GM10266 (cell line): ENCODE data around the gene PTGIR.

Experiments
- DNase-seq: peaks from one replicate; pipeline ENCODE4 v3.0.0; 2012; ENCODE audit errors: extremely low spot score
- CTCF ChIP-seq: IDR thresholded peaks from 2 replicates; pipeline ENCODE4 v1.5.1; 2012; ENCODE audit warnings: mild to moderate bottlenecking, low read depth; ENCODE audit not compliant: control insufficient read depth, insufficient read depth; ENCODE audit errors: missing control alignments

The PTGIR gene

GRCh38 chr19:46608581-46609345 lies 16.1 kb downstream of the PTGIR start:
- TF ChIP-seq CTCF = no peak
- DNase-seq = no peak

- TF ChIP-seq CTCF = no peak
- peak; percentile 2 for DNase-seq
Observed at GRCh38 chr19:46608178-46608577, 16.7 kb downstream of the PTGIR start.

GRCh38 chr19:46607448-46607841 lies 17.4 kb downstream of the PTGIR start:
- no peak for DNase-seq
- no peak for TF ChIP-seq CTCF

GRCh38 chr19:46606681-46607447 lies 18.0 kb downstream of the PTGIR start:
- no peak for DNase-seq
- no peak for TF ChIP-seq CTCF

DNA sequence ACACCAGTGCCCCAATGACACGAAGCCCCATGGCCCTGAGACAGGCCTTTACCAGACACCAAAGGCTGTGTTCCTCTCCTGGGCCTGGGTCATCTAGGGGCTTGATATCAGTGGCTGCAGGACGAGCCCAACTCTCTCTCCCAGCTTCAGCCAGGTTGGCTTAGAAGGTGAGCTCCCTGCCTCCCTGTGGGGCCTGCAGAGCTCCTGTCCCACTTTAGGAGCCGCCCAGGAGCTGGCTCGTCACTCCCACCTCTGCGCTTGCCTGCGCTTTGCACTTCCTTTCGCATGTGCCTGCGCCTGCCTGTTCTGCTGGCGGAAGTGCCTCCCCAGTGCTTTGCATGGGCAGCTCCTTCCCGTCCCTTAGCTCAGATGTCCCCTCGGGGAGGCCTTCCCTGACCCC lies 18.9 kb downstream of the PTGIR start:
- no peak for TF ChIP-seq CTCF
- no peak for DNase-seq

DNA sequence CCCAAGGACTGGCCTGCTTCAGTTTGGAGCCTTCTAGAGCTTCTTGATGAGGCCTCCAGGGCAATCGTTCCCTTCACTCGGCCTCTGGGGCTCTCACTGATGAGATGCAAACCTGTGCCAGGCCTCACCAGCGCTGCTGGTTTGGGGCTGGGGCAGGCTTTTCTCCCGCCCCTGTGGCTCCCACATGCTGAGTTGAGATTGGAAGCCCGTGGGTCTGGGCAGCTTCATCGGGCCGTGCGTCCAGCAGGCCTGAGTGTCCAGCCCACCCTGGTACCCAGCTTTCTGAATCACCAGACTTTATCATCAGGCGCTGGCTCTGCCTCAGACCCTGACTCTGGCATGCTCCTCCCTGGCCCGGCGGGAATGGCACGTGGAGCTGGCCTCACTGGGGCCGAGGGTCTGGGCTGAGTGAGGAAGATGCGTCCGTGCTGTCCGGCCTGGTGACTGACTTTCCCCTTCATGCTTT lies 19.5 kb downstream of the PTGIR start:
- TF ChIP-seq CTCF = no peak
- DNase-seq = no peak
